ENCODE data around the gene TMEM45A. TPM values are rescaled to one million over a fixed set of nuclear protein-coding genes. Genes with fewer than 3 reads are reported as not detected.

The TMEM45A gene
- total and polyA plus RNA-seq, 2 donors (not counting 3 experiments of a cell fraction or from before 2014, with no cell fraction given) = 5.6 to 8.6 TPM

GRCh38 chr3:100517276-100517675, 24.9 kb downstream of the TMEM45A start:
- Histone ChIP-seq H4K20me1 (replicated peaks; ENCODE audit: control insufficient read depth, extremely low read depth, insufficient read depth, low read length) (no peaks in the 10 kb centered on the region), H3K36me3 (ENCODE audit: control insufficient read depth in 2 of 2, extremely low read depth in 1 of 2, insufficient read depth in 2 of 2, low read length in 2 of 2) (no peaks in the 10 kb centered on the region), H3K79me2 (ENCODE audit: control insufficient read depth, insufficient read depth, low read length) (no peaks in the 10 kb centered on the region), H3K9me3 (replicated peaks; ENCODE audit: control insufficient read depth, insufficient read depth, low read length) (no peaks in the 10 kb centered on the region), H3K4me2 (ENCODE audit: insufficient read depth, low read length) (no peak overlapping the region), H3K27me3 (ENCODE audit: control insufficient read depth in 2 of 2, insufficient read depth in 2 of 2, low read length in 2 of 2) (no peaks in the 10 kb centered on the region), H3K4me1 (ENCODE audit: control insufficient read depth, extremely low read depth, insufficient read depth, low read length) (no peaks in the 10 kb centered on the region), H2AFZ (ENCODE audit: low read depth, low read length) (no peak overlapping the region), H3K4me3 (replicated peaks in 1 of 3; ENCODE audit: insufficient read depth in 1 of 3, low read depth in 1 of 3, low read length in 3 of 3) (no peak overlapping the region), H3K9ac (replicated peaks; ENCODE audit: extremely low read depth, insufficient read depth, low read length) (no peak overlapping the region), H3K9me1 (replicated peaks; ENCODE audit: control insufficient read depth, extremely low read depth, insufficient read depth, low read length) (no peaks in the 10 kb centered on the region), H3K27ac (ENCODE audit: insufficient read depth, low read depth, low read length) (no peak overlapping the region)
- BruUV-seq (replicated peaks) = no TSS peak
- CTCF ChIA-PET = no interaction called here
- TF ChIP-seq POLR2AphosphoS5 (IDR thresholded peaks at IDR 0.05; ENCODE audit: insufficient read depth, low read depth, low read length) = no peak
- no peak for TF ChIP-seq EZH2 (IDR thresholded peaks at IDR 0.05; ENCODE audit: borderline replicate concordance, low read depth, low read length, severe bottlenecking)
- no peak for TF ChIP-seq GATA2 (IDR thresholded peaks at IDR 0.05; ENCODE audit: insufficient read depth, insufficient read length, low read depth, low read length)
- TF ChIP-seq POLR2A (IDR thresholded peaks at IDR 0.05; ENCODE audit: low read depth, low read length) = no peak
- TF ChIP-seq MAX (IDR thresholded peaks at IDR 0.05; ENCODE audit: insufficient read depth, insufficient read length) = no peak
- TF ChIP-seq JUN (IDR thresholded peaks at IDR 0.05; ENCODE audit: borderline replicate concordance, insufficient read depth, insufficient read length, low read depth) = no peak
- TF ChIP-seq FOS (IDR thresholded peaks at IDR 0.05; ENCODE audit: borderline replicate concordance, insufficient read depth, low read length) = no peak
- TF ChIP-seq CTCF (IDR thresholded peaks at IDR 0.05; ENCODE audit: extremely low read depth in 1 of 2, insufficient read depth in 1 of 2, low read depth in 1 of 2, low read length in 2 of 2) = no peak
- TF ChIP-seq MYC (IDR thresholded peaks at IDR 0.05; ENCODE audit: low read depth, low read length) = no peak
- dilution Hi-C loops (cut with MboI; ENCODE audit: extremely low pct_ligation_motif_present, low sequenced_read_pairs) = no loop called here
- DNase-seq (ENCODE audit: low read depth, low spot score) (no peak), FAIRE-seq (no peak)
- intact Hi-C loops (cut with micrococcal nuclease) = no loop called here
- POLR2A ChIA-PET = no interaction called here
